ENCODE results near the gene SLC35D2.

Gene SLC35D2

GRCh38 chr9:96388144-96388543 lies 4.6 kb upstream of the SLC35D2 start:
- no peak for DNase-seq (ENCODE audit: low read depth in 2 of 2)

GRCh38 chr9:96386157-96386556 lies 2.6 kb upstream of the SLC35D2 start:
- no peak for DNase-seq (ENCODE audit: low read depth in 2 of 2)
- no peak for TF ChIP-seq CTCF (IDR thresholded peaks at IDR 0.05; ENCODE audit: low read depth, low read length)
- H3K4me3 ChIP-seq (replicated peaks in 1 of 2; ENCODE audit: low read depth in 2 of 2, low read length in 2 of 2), result no peak overlapping the region

More at GRCh38 chr9:96388144-96388543, 4.6 kb upstream of the SLC35D2 start:
- H3K4me3 ChIP-seq (replicated peaks in 1 of 2; ENCODE audit: low read depth in 2 of 2, low read length in 2 of 2), result no peak overlapping the region
- TF ChIP-seq CTCF (IDR thresholded peaks at IDR 0.05; ENCODE audit: low read depth, low read length), result no peak

GRCh38 chr9:96382839-96383164 lies 709 bp downstream of the SLC35D2 start:
- peak overlapping the region; percentile 60 for H3K4me3 ChIP-seq (replicated peaks in 1 of 2; ENCODE audit: low read depth in 2 of 2, low read length in 2 of 2)
- no peak for DNase-seq (ENCODE audit: low read depth in 2 of 2)
- no peak for TF ChIP-seq CTCF (IDR thresholded peaks at IDR 0.05; ENCODE audit: low read depth, low read length)

- H3K4me3 ChIP-seq (replicated peaks in 1 of 2; ENCODE audit: low read depth in 2 of 2, low read length in 2 of 2), result no peak overlapping the region
- DNase-seq (ENCODE audit: low read depth in 2 of 2), result peak in 1 of 2 donors; percentile 45
- TF ChIP-seq CTCF (IDR thresholded peaks at IDR 0.05; ENCODE audit: low read depth, low read length), result no peak
Measured at GRCh38 chr9:96382175-96382574, 1.3 kb downstream of the SLC35D2 start.

GRCh38 chr9:96381696-96382095 lies 1.8 kb downstream of the SLC35D2 start:
- DNase-seq (ENCODE audit: low read depth in 2 of 2), result no peak
- no peak for TF ChIP-seq CTCF (IDR thresholded peaks at IDR 0.05; ENCODE audit: low read depth, low read length)
- H3K4me3 ChIP-seq (replicated peaks in 1 of 2; ENCODE audit: low read depth in 2 of 2, low read length in 2 of 2), result no peak overlapping the region

GRCh38 chr9:96381125-96381524 lies 2.4 kb downstream of the SLC35D2 start:
- TF ChIP-seq CTCF (IDR thresholded peaks at IDR 0.05; ENCODE audit: low read depth, low read length), result no peak
- DNase-seq (ENCODE audit: low read depth in 2 of 2), result no peak
- H3K4me3 ChIP-seq (replicated peaks in 1 of 2; ENCODE audit: low read depth in 2 of 2, low read length in 2 of 2), result no peak overlapping the region

- H3K4me3 ChIP-seq (replicated peaks in 1 of 2; ENCODE audit: low read depth in 2 of 2, low read length in 2 of 2), result no peak overlapping the region
- no peak for TF ChIP-seq CTCF (IDR thresholded peaks at IDR 0.05; ENCODE audit: low read depth, low read length)
- no peak for DNase-seq (ENCODE audit: low read depth in 2 of 2)
Measured at GRCh38 chr9:96379461-96379860, 4.0 kb downstream of the SLC35D2 start.
